HL-60 (cell line): Measurements from ENCODE around the gene DENND1B.

Source experiments
- CTCF ChIP-seq: IDR thresholded peaks from one replicate; pipeline ENCODE4 v1.5.1; 2011; ENCODE audit warnings: low read length, control low read depth, inconsistent platforms; ENCODE audit not compliant: insufficient read depth
- GABPA ChIP-seq: IDR thresholded peaks from 2 replicates; pipeline ENCODE4 v1.6.1; 2012; ENCODE audit warnings: low read depth
- POLR2AphosphoS5 ChIP-seq: IDR thresholded peaks from 2 replicates; pipeline ENCODE4 v1.6.1; 2012; ENCODE audit warnings: low read depth
- SPI1 ChIP-seq: IDR thresholded peaks from 2 replicates; pipeline ENCODE4 v1.6.1; 2012; ENCODE audit warnings: low read depth, mild to moderate bottlenecking, borderline replicate concordance
- TF ChIP-seq, protein P1 (sequence below): IDR thresholded peaks from 2 replicates; pipeline ENCODE4 v1.6.1; 2012; ENCODE audit warnings: low read depth; ENCODE audit not compliant: insufficient replicate concordance

DNA sequence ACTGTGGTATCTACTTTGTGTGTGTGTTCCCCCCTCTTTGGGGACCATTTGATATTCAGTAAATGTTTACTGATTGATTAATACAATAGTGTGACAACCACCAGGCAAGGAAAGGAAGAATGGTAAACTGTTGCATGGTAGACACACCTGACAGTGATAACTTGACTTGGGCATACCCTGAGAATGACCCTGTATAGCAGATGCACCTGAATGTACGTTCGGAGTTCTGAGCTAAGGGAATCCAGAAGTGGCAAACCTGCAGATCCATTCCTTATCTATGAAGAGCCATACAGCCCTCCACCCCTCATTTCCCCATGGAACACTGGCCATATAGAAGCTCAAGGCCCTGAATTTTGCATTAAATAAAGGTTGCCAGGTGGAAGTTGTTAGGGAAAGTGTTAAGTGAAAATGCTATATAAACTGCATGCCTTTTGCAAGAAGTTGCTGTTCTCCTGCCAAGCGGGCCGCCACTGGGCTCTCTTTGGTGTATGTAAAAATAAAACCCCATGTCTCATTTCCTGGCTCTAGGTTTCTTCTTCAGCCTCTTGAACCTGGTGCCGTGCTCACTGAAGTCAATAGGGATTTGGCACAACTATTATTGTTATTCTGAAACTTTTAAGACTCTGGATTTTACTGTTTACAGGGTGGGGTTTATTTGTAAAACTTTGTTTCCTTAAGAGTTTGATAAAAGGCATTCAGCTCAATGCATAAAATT lies 32.6 kb upstream of the DENND1B start:
- TF ChIP-seq, protein P1, sequence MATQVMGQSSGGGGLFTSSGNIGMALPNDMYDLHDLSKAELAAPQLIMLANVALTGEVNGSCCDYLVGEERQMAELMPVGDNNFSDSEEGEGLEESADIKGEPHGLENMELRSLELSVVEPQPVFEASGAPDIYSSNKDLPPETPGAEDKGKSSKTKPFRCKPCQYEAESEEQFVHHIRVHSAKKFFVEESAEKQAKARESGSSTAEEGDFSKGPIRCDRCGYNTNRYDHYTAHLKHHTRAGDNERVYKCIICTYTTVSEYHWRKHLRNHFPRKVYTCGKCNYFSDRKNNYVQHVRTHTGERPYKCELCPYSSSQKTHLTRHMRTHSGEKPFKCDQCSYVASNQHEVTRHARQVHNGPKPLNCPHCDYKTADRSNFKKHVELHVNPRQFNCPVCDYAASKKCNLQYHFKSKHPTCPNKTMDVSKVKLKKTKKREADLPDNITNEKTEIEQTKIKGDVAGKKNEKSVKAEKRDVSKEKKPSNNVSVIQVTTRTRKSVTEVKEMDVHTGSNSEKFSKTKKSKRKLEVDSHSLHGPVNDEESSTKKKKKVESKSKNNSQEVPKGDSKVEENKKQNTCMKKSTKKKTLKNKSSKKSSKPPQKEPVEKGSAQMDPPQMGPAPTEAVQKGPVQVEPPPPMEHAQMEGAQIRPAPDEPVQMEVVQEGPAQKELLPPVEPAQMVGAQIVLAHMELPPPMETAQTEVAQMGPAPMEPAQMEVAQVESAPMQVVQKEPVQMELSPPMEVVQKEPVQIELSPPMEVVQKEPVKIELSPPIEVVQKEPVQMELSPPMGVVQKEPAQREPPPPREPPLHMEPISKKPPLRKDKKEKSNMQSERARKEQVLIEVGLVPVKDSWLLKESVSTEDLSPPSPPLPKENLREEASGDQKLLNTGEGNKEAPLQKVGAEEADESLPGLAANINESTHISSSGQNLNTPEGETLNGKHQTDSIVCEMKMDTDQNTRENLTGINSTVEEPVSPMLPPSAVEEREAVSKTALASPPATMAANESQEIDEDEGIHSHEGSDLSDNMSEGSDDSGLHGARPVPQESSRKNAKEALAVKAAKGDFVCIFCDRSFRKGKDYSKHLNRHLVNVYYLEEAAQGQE, result no peak
- TF ChIP-seq CTCF (no peak), POLR2AphosphoS5 (no peak), GABPA (no peak), SPI1 (no peak)
